Muscle layer of colon (tissue), 2 donors: Measurements from ENCODE around the gene DR1.
"Not testable (repeated sequence)": the region's sequence is repeated elsewhere in the genome, so short reads cannot be mapped to it uniquely, and the experiment has no call there.

ENCODE experiments used
- H3K27ac ChIP-seq: one replicate; pipeline ENCODE4 v1.7.0; 2013; ENCODE audit warnings: low read depth, mild to moderate bottlenecking, low read length, moderate library complexity
- H3K27me3 ChIP-seq, 2 donors: one replicate each; pipeline ENCODE4 v1.7.0; 2013; ENCODE audit warnings: low read length in 2 of 2, mild to moderate bottlenecking in 2 of 2; ENCODE audit not compliant: insufficient read depth in 2 of 2, control insufficient read depth in 1 of 2
- H3K36me3 ChIP-seq: one replicate; pipeline ENCODE4 v1.7.0; 2013; ENCODE audit warnings: mild to moderate bottlenecking, low read length; ENCODE audit not compliant: insufficient read depth
- H3K4me1 ChIP-seq: one replicate; pipeline ENCODE4 v1.7.0; 2013; ENCODE audit warnings: mild to moderate bottlenecking, low read length; ENCODE audit not compliant: insufficient read depth
- H3K4me3 ChIP-seq, 2 donors: one replicate each; pipeline ENCODE4 v1.7.0; 2013; ENCODE audit warnings: low read length in 2 of 2, low read depth in 1 of 2, mild to moderate bottlenecking in 1 of 2, moderate library complexity in 1 of 2
- H3K9ac ChIP-seq: one replicate; pipeline ENCODE4 v1.7.0; 2013; ENCODE audit warnings: low read length
- H3K9me3 ChIP-seq: one replicate; pipeline ENCODE4 v1.7.0; 2013; ENCODE audit warnings: mild to moderate bottlenecking, low read length
- donor health status: abdominal sarcoma.
- donor health status: Adenocarcinoma of cecum.

Gene DR1

DNA sequence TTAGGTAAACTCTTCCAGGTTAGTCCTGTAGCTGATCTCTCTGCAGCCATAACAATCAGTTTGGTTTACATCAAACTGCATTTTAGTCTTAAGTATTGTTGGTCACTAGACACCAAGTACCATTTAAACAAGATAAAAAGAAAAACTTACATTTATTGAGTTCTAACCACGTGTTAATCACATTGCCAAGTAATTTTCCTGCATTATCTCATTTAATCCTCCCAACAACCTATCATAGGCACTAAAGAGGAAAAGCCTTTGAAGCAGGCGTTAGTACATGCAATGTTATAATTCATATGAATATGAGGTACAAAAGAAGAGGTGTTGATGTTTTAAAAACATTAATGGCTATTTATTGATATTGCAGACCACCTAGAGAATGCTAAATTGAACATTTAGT lies 9.0 kb downstream of the DR1 start:
- Histone ChIP-seq H3K4me1 (peaks cover 42% of the 10 kb centered on the region), H3K27me3 (no peaks in the 10 kb centered on the region), H3K9me3 (no peaks in the 10 kb centered on the region), H3K4me3 (no peak overlapping the region), H3K27ac (no peak overlapping the region), H3K9ac (no peak overlapping the region), H3K36me3 (peaks cover 17% of the 10 kb centered on the region)

DNA sequence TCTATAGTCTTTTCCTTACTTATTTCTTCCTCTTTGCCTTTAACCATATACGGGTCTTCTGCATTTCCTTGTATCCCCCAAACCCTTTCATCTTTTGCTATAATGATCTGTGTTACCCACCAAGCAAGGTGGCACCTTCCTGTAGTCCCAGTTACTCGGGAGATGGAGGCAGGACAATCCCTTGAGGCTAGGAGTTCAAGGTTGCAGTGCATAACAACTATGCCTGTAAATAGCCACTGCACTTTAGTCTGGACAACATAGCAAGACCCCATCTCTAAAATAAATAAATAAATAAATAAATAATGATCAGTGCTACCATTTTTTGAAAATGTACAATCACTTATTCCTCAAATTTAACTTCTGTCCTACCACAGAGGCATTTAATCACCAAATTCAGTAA lies 11.5 kb downstream of the DR1 start:
- Histone ChIP-seq H3K36me3 (peaks cover 17% of the 10 kb centered on the region), H3K4me1 (peaks cover 41% of the 10 kb centered on the region), H3K9me3 (no peaks in the 10 kb centered on the region), H3K27ac (no peak overlapping the region), H3K9ac (no peak overlapping the region), H3K27me3 (no peaks in the 10 kb centered on the region), H3K4me3 (no peak overlapping the region)

DNA sequence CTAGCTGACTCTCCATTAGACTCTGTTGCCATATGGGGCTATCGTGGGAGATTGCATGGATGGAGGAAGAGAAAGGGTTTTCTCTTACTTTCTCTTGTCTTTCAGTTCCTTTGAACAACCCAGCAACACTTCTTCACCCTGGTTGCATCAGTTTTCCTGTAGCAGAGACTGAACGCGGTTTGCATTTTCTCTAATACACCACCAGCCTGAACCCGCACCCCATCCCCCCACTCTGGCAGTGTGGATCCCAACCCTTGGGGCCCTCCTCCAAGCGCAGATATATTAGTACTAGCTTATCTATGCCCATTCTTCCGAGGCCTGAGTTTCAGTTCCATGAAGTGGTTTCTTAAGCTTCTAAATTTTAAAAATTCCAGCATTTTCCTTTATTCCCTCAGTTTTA lies 12.6 kb downstream of the DR1 start:
- Histone ChIP-seq H3K9me3 (no peaks in the 10 kb centered on the region), H3K4me3 (no peak overlapping the region), H3K4me1 (peaks cover 36% of the 10 kb centered on the region), H3K36me3 (peaks cover 20% of the 10 kb centered on the region), H3K27ac (no peak overlapping the region), H3K27me3 (no peaks in the 10 kb centered on the region), H3K9ac (no peak overlapping the region)

DNA sequence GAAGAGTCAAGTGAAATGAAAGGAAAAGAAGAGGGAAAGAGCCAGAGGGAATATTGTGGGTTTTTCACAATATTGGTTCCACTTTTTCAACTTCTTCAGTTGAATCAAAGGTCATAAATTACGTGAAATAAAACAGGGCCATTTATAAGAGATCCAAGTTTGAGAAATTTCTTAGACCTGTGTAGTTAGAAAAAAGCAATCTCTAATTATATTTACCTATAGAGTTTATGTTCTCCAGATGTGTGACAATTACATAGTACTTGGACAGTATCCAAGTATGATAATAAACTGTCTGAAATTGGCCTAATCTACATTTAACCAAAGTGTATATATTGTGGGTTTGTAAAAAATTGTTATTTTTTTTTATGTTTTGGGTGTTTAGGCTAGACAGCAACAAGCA lies 14.4 kb downstream of the DR1 start:
- peaks cover 21% of the 10 kb centered on the region for H3K36me3 ChIP-seq
- H3K4me3 ChIP-seq = no peak overlapping the region
- no peak overlapping the region for H3K9ac ChIP-seq
- no peaks in the 10 kb centered on the region for H3K27me3 ChIP-seq
- no peak overlapping the region for H3K27ac ChIP-seq
- peaks cover 25% of the 10 kb centered on the region for H3K4me1 ChIP-seq
- H3K9me3 ChIP-seq = no peaks in the 10 kb centered on the region

DNA sequence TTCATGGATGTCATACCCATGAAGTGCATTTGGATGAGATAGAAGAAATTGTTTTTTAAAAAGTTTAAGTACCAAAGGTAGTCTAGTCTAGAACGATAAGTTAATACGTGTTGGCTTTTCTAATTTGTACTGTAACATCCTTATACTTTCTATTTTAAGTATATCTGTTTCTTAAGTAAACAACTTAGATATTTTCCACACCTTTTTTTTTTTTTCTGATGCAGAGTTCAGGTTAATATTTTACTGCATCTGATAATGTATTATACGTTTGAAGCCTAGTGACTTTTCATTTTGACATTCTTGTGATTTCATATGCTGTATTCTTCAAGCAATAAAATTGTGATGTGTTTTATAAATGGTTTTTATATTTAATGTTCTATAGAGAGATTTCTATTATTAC lies 16.5 kb downstream of the DR1 start:
- Histone ChIP-seq H3K4me3 (no peak overlapping the region), H3K27me3 (no peaks in the 10 kb centered on the region), H3K36me3 (peaks cover 17% of the 10 kb centered on the region), H3K9ac (no peak overlapping the region), H3K27ac (no peak overlapping the region), H3K4me1 (peaks cover 25% of the 10 kb centered on the region), H3K9me3 (no peaks in the 10 kb centered on the region)

DNA sequence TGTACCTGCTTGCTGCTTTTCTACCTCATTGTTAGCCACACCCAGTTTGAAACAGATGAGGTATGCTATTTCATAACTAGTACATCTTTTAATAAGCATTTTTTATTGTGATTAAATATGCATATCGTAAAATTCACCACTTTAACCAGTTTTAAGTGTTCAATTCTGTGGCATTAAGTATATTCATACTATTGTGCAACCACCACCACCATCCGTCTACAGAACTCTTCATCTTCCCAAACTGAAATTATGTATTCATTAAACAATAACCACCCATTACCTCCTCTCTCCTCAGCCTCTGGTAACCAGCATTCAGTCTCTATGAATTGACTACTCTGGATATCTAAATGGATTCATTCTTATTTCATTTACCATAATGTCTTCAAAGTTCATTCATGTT lies 20.1 kb downstream of the DR1 start:
- H3K27ac ChIP-seq = no peak overlapping the region
- H3K36me3 ChIP-seq = peaks cover 12% of the 10 kb centered on the region
- no peaks in the 10 kb centered on the region for H3K27me3 ChIP-seq

DNA sequence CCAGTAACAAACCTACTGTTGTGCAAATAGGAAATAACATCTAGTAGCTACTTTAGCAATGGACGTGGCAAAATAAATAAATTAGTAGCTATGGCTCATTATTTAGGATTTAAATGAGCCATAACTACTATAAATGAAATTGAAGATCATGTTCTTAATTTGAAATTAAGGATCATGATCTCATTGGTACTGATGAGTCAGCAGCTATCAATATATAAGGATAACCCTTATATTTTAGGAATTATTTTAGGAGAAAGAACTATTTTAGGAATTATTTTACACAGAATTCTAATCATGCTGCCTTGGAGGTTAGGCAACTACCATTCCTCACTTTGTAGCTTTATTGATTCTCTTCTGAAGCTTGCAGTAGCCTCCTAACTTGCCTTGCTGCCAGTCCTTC lies 24.0 kb downstream of the DR1 start:
- no peak overlapping the region for H3K27ac ChIP-seq
- H3K4me1 ChIP-seq = no peaks in the 10 kb centered on the region
- H3K36me3 ChIP-seq = peaks cover 7% of the 10 kb centered on the region
- H3K9ac ChIP-seq = no peak overlapping the region
- no peaks in the 10 kb centered on the region for H3K27me3 ChIP-seq
- H3K9me3 ChIP-seq = no peaks in the 10 kb centered on the region
- no peak overlapping the region for H3K4me3 ChIP-seq

More for the DNA sequence above, 20.1 kb downstream of the DR1 start:
- Histone ChIP-seq H3K9ac (no peak overlapping the region), H3K9me3 (no peaks in the 10 kb centered on the region), H3K4me1 (peaks cover 9% of the 10 kb centered on the region), H3K4me3 (no peak overlapping the region)

DNA sequence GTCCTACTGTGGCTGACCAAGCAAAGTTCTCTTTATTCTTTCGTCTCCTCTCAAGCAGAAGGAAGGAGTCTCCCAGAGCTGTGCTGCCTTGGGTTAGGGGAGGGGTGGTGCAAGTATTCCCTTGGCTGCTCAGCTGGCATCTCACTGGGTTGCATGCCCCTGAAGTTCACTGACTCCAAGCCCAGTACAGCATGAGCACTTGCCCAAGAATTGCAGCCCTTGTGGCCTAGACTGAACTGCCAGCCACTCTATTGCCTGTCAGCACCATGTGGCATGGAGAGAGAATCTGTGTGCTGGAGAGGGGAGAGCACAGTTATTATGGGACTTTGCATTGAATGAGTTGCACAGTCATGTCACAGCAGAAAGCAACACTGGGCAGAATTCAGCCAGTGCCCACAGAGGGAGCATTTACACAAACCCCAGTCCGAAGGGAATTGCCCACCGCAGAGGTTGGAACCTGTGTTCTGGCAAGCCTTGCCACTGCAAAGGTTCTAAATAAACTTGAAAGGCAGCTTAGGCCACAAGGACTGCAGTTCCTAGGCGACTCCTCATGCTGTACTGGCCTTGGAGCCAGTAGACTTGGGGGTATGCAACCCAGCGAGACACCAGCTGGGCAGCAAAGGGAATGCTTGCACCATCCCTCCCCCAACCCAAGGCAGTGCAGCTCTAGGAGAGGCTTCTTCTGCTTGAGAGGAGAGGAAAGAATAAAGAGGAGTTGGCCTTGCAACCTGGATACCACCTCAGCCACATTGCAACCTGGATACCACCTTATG lies 28.8 kb downstream of the DR1 start:
- no peaks in the 10 kb centered on the region for H3K27me3 ChIP-seq
- H3K4me1 ChIP-seq = no peaks in the 10 kb centered on the region
- H3K27ac ChIP-seq = no peak overlapping the region

DNA sequence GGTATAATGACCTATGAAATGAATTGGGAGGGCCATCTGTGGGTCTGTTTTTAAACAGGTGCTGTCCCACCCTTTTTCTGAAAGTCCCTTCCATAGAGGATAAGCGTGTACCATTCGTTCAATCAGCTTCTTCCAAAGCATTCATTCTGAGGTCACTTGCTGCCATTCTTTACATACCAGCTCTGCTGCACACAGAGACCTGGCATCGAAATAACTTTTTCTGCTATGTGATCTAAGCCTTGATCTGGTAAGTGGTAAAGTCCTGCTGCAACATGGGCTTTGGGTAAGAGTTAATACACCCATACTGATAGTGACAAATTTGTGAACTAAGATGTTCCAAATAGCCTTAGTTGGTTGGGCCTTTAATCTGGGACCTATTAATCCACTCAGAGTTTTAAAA lies 38.9 kb downstream of the DR1 start:
- no peaks in the 10 kb centered on the region for H3K4me1 ChIP-seq
- H3K36me3 ChIP-seq = no peaks in the 10 kb centered on the region
- no peaks in the 10 kb centered on the region for H3K27me3 ChIP-seq
- no peak overlapping the region for H3K4me3 ChIP-seq
- H3K27ac ChIP-seq = no peak overlapping the region
- no peak overlapping the region for H3K9ac ChIP-seq
- peaks cover 7% of the 10 kb centered on the region for H3K9me3 ChIP-seq

More for the DNA sequence above, 28.8 kb downstream of the DR1 start:
- no peaks in the 10 kb centered on the region for H3K9me3 ChIP-seq
- H3K36me3 ChIP-seq = no peaks in the 10 kb centered on the region
- H3K4me3 ChIP-seq = no peak overlapping the region
- H3K9ac ChIP-seq = no peak overlapping the region

DNA sequence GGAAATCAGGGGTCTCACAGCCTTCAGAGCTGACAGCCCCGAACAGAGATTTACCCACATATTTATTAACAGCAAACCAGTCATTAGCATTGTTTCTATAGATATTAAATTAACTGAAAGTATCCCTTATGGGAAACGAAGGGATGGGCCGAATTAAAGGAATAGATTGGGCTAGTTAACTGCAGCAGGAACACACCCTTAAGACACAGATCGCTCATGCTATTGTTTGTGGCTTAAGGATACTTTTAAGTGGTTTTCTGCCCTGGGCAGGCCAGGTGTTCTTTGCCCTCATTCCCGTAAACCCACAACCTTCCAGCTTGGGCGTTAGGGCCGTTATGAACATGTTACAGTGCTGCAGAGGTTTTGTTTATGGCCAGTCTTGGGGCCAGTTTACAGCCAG lies 40.6 kb downstream of the DR1 start:
- not testable (repeated sequence) for H3K4me1 ChIP-seq, H3K27me3 ChIP-seq, H3K27ac ChIP-seq, H3K4me3 ChIP-seq, H3K36me3 ChIP-seq, H3K9me3 ChIP-seq, H3K9ac ChIP-seq

DNA sequence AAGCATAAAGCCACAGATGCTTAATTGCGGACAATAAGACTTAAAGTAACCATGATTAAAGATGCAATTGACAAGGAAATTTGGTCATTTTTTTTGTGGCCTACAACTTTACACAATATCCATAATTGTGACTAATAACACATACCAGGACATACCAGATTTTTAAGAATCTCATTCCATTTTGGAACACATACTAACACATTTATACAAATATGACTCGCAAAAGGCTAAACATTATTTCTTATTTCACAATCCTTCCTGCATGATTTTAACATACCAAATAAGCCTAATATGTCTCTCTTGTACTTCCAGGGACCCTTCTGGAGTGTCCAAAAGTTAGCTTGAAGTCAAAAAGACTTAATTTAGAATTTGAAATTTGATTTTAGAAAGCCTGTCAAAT lies 48.8 kb downstream of the DR1 start:
- no peaks in the 10 kb centered on the region for H3K27me3 ChIP-seq
- H3K4me3 ChIP-seq = no peak overlapping the region
- H3K9ac ChIP-seq = no peak overlapping the region
- H3K9me3 ChIP-seq = no peaks in the 10 kb centered on the region
- no peaks in the 10 kb centered on the region for H3K36me3 ChIP-seq
- H3K27ac ChIP-seq = no peak overlapping the region
- no peaks in the 10 kb centered on the region for H3K4me1 ChIP-seq

DNA sequence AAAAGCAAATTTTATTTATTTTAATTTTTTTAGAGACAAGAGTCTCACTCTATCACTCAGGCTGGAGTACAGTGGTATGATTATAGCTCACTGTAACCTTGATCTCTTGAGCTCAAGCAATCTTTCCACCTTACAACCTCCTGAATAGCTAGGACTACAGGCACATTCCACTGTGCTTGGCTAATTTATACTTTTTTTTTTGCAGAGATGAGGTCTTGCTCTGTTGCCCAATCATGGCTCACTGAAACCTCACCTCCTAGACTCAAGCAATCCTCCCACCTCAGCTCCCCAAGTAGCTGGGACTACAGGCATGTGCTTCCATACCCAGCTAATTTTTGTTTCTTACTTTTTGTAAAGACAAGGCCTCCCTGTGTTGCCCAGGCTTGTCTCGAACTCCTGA lies 49.5 kb downstream of the DR1 start:
- Histone ChIP-seq H3K9me3 (no peaks in the 10 kb centered on the region), H3K4me3 (no peak overlapping the region), H3K27ac (no peak overlapping the region), H3K36me3 (no peaks in the 10 kb centered on the region), H3K9ac (no peak overlapping the region), H3K27me3 (no peaks in the 10 kb centered on the region), H3K4me1 (no peaks in the 10 kb centered on the region)
